HEK293 (cell line): ENCODE measurements around the gene TET2.

Experiments
- CTCF ChIA-PET: fragments of 350-600 bp; formaldehyde crosslinking; extraction: SDS; loops from one replicate; lab custom pipeline; 2021; ENCODE audit warnings: antibody characterized with exemption; lab: Yijun Ruan, JAX
- POLR2A ChIA-PET: fragments of 300-600 bp; formaldehyde crosslinking; extraction: SDS; loops from one replicate; lab custom pipeline; 2020; ENCODE audit warnings: antibody characterized with exemption, inconsistent platforms; lab: Yijun Ruan, JAX
- H3K27ac ChIP-seq: fragments of 200-500 bp; sonication (Bioruptor generic); 2 replicates; pipeline ENCODE4 v1.5.1; 2014; ENCODE audit warnings: low read depth, low read length, control low read depth, inconsistent platforms; ENCODE audit errors: extremely low read depth
- H3K36me3 ChIP-seq, 2 experiments: fragments of 200-500 bp in 1 of 2; sonication (Bioruptor generic) in 1 of 2; 1 replicate in 1 of 2; 2 replicates in 1 of 2; pipeline ENCODE4 v1.5.1; 2014 to 2017; ENCODE audit warnings: inconsistent platforms in 2 of 2, low read length in 2 of 2; ENCODE audit not compliant: control insufficient read depth in 2 of 2, insufficient read depth in 1 of 2
- H3K4me1 ChIP-seq: fragments of 200-500 bp; sonication (Bioruptor generic); 2 replicates; pipeline ENCODE4 v1.5.1; 2014; ENCODE audit warnings: mild to moderate bottlenecking, low read length, inconsistent platforms; ENCODE audit not compliant: control insufficient read depth, insufficient read depth
- H3K4me3 ChIP-seq: 2 replicates; pipeline ENCODE4 v1.5.1; 2011; ENCODE audit warnings: low read depth, mild to moderate bottlenecking, control low read depth, low read length, moderate library complexity
- H3K9me3 ChIP-seq: fragments of 200-500 bp; sonication (Bioruptor generic); 2 replicates; pipeline ENCODE4 v1.5.1; 2014; ENCODE audit warnings: low read depth, low read length, inconsistent platforms; ENCODE audit not compliant: control insufficient read depth, insufficient read depth
- KLF16 ChIP-seq: fragments of 450-650 bp; formaldehyde crosslinking; IDR thresholded peaks from 2 replicates; pipeline ENCODE4 v1.5.1; 2017; ENCODE audit warnings: missing biosample characterization, missing genetic modification characterization
- PRDM4 ChIP-seq: fragments of 450-650 bp; formaldehyde crosslinking; IDR thresholded peaks from 2 replicates; pipeline ENCODE4 v1.5.1; 2017; ENCODE audit warnings: missing biosample characterization, missing genetic modification characterization
- ZNF16 ChIP-seq: fragments of 450-650 bp; formaldehyde crosslinking; IDR thresholded peaks from 2 replicates; pipeline ENCODE4 v1.5.1; 2016; ENCODE audit warnings: low read depth, missing biosample characterization, missing genetic modification characterization
- ZNF174 ChIP-seq: fragments of 450-650 bp; formaldehyde crosslinking; IDR thresholded peaks from 2 replicates; pipeline ENCODE4 v1.5.0; 2017; ENCODE audit warnings: missing biosample characterization, mild to moderate bottlenecking, missing genetic modification characterization
- ZNF19 ChIP-seq: fragments of 450-650 bp; formaldehyde crosslinking; IDR thresholded peaks from 2 replicates; pipeline ENCODE4; 2016; ENCODE audit warnings: missing biosample characterization, missing genetic modification characterization, low read depth
- ZNF2 ChIP-seq: fragments of 450-650 bp; formaldehyde crosslinking; IDR thresholded peaks from 2 replicates; pipeline ENCODE4 v1.5.1; 2016; ENCODE audit warnings: missing biosample characterization, missing genetic modification characterization
- ZNF202 ChIP-seq: fragments of 450-650 bp; formaldehyde crosslinking; IDR thresholded peaks from 2 replicates; pipeline ENCODE4 v1.5.1; 2016; ENCODE audit warnings: missing biosample characterization, missing genetic modification characterization, borderline replicate concordance
- ZNF280C ChIP-seq: fragments of 450-650 bp; formaldehyde crosslinking; IDR thresholded peaks from 2 replicates; pipeline ENCODE4 v1.5.1; 2016; ENCODE audit warnings: missing biosample characterization, missing genetic modification characterization
- ZNF302 ChIP-seq: fragments of 450-650 bp; formaldehyde crosslinking; IDR thresholded peaks from 2 replicates; pipeline ENCODE4 v1.5.1; 2016; ENCODE audit warnings: missing biosample characterization, missing genetic modification characterization, low read depth
- ZNF580 ChIP-seq: fragments of 450-650 bp; formaldehyde crosslinking; IDR thresholded peaks from 2 replicates; pipeline ENCODE4 v1.5.1; 2016; ENCODE audit warnings: missing biosample characterization, missing genetic modification characterization
- ZNF707 ChIP-seq: fragments of 450-650 bp; formaldehyde crosslinking; IDR thresholded peaks from 2 replicates; pipeline ENCODE4 v1.5.1; 2016; ENCODE audit warnings: missing biosample characterization, missing genetic modification characterization
- ZNF76 ChIP-seq: fragments of 450-650 bp; formaldehyde crosslinking; IDR thresholded peaks from 2 replicates; pipeline ENCODE4; 2016; ENCODE audit warnings: low read depth, missing biosample characterization, missing genetic modification characterization, borderline replicate concordance
- ZSCAN16 ChIP-seq: fragments of 450-650 bp; formaldehyde crosslinking; IDR thresholded peaks from 2 replicates; pipeline ENCODE4 v1.5.1; 2016; ENCODE audit warnings: missing biosample characterization, missing genetic modification characterization
- TF ChIP-seq, protein P1 (sequence below): fragments of 450-650 bp; formaldehyde crosslinking; IDR thresholded peaks from 2 replicates; pipeline ENCODE4 v1.5.1; 2016; ENCODE audit warnings: missing biosample characterization, missing genetic modification characterization

Gene TET2

DNA sequence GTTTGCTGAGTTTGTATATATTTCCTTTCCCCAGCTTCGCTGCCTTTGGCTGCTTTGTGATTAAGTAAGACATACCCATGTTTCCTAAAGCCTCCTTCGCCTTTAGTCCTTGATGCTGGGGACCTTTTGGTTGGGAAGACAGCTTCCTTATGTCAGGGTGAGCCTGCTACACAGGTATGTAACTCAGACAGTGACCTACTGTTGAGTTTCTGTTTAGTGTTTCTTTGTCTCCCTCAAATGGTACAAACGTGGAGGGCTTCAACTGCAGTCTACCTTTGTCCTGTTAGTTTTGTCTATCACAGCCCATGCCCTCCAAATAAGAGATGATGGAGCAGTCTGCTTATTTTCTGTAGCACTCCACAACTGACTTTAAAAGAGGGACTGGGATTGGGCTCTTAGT is 59.5 kb downstream of the TET2 start (continued):
- TF ChIP-seq ZNF280C (tag by site-specific recombination) (no peak), PRDM4 (tag by site-specific recombination) (no peak)

DNA sequence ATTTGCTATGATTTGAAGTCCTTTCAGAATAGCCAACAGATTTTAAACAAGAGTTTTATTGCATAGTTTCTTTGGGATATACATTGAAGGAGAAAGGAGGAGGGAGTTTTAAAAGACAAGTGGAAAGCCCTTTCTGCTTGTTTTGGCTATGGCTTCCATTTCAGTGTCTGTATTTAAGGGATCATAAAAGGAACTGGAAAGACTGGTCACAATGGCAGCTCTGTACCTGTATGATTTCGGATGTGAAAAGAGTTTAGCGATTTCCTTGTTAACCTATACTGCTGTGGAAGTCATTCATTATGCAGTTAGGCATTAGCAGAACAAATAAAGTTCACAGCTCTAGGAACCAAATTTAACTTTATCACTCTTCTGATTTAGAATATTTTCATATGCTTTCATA is 60.7 kb downstream of the TET2 start:
- TF ChIP-seq ZNF76 (no peak), ZNF16 (tag by site-specific recombination) (no peak), ZNF2 (tag by site-specific recombination) (no peak), ZSCAN16 (no peak), ZNF19 (no peak), KLF16 (tag by site-specific recombination) (no peak), ZNF174 (no peak), ZNF580 (tag by site-specific recombination) (no peak), ZNF280C (tag by site-specific recombination) (no peak), ZNF202 (tag by site-specific recombination) (no peak), ZNF707 (no peak)
- ChIA-PET POLR2A (no interaction called here), CTCF (no interaction called here)
- no peaks in the 10 kb centered on the region for H3K9me3 ChIP-seq
- no peak overlapping the region for H3K27ac ChIP-seq
- H3K36me3 ChIP-seq, result no peaks in the 10 kb centered on the region
- no peak overlapping the region for H3K4me3 ChIP-seq
- 0 out of 2 replicates have a peak, but pooled peaks cover 2% of the 10 kb centered on the region for H3K4me1 ChIP-seq

- TF ChIP-seq, protein P1, sequence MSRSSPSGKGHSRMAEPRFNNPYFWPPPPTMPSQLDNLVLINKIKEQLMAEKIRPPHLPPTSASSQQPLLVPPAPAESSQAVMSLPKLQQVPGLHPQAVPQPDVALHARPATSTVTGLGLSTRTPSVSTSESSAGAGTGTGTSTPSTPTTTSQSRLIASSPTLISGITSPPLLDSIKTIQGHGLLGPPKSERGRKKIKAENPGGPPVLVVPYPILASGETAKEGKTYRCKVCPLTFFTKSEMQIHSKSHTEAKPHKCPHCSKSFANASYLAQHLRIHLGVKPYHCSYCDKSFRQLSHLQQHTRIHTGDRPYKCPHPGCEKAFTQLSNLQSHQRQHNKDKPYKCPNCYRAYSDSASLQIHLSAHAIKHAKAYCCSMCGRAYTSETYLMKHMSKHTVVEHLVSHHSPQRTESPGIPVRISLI, result no peak
- no peak for TF ChIP-seq ZNF302 (tag by site-specific recombination)
- H3K4me3 ChIP-seq, result no peak overlapping the region
- no peak overlapping the region for H3K27ac ChIP-seq
- H3K4me1 ChIP-seq, result 0 out of 2 replicates have a peak, but pooled peaks cover 2% of the 10 kb centered on the region
- H3K36me3 ChIP-seq, result no peaks in the 10 kb centered on the region
- POLR2A ChIA-PET, result no interaction called here
- CTCF ChIA-PET, result no interaction called here
- H3K9me3 ChIP-seq, result no peaks in the 10 kb centered on the region
Observed at GRCh38 chr4:105208561-105208960, 61.9 kb downstream of the TET2 start.
